GM19099 (cell line): ENCODE measurements around the gene TMEM116.

Experiments used
- POLR2A ChIP-seq: IDR thresholded peaks from 3 replicates; pipeline ENCODE4 v1.6.1; 2011; ENCODE audit warnings: low read depth; ENCODE audit not compliant: insufficient read length; ENCODE audit errors: extremely low read depth

Gene TMEM116

DNA sequence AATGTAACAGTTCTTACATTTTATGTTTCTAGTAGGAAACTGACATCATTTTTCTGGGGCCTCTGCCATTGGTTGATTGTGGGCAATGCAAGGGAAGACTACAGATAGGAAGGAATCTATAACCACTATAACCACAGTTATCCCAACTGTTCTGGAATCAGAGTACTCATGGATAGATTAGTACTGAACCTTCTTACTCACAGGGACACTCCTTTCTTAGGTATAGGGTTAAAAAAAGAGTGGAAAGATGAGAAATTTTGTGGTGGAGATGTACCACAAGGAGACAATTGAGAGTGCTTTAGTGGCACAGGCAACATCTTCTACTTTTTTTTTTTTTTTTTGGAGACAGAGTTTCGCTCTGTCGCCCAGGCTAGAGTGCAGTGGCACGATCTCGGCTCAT lies 21.0 kb downstream of the TMEM116 start:
- TF ChIP-seq POLR2A: no peak

- no peak for TF ChIP-seq POLR2A
These were observed 21.4 kb downstream of the TMEM116 start for GRCh38 chr12:111991535-111991934.

- no peak for TF ChIP-seq POLR2A
These were observed 28.1 kb downstream of the TMEM116 start for GRCh38 chr12:111984820-111985219.

- no peak for TF ChIP-seq POLR2A
These were observed 31.0 kb downstream of the TMEM116 start for GRCh38 chr12:111981987-111982386.

- TF ChIP-seq POLR2A: no peak
These were observed 32.4 kb downstream of the TMEM116 start for GRCh38 chr12:111980598-111980997.

GRCh38 chr12:111978545-111978944 lies 34.4 kb downstream of the TMEM116 start:
- TF ChIP-seq POLR2A: no peak

DNA sequence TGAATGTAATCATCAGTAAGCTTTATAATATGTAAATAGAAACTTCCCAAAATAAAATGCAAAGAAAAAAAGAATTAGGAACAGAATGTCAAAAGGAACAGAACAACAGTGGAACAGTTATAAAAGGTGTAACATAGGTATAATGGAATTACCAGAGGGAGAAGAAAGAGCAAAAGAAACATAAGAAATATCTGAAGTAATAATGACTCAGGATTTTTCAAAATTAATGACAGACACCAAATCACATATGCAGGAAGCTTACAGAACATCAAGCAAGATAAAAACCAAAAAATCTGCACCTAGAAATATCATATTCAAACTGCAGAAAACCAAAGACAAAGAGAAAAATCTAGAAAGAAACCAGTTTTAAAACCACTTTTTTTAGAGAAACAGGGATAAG lies 36.1 kb downstream of the TMEM116 start:
- TF ChIP-seq POLR2A: no peak

DNA sequence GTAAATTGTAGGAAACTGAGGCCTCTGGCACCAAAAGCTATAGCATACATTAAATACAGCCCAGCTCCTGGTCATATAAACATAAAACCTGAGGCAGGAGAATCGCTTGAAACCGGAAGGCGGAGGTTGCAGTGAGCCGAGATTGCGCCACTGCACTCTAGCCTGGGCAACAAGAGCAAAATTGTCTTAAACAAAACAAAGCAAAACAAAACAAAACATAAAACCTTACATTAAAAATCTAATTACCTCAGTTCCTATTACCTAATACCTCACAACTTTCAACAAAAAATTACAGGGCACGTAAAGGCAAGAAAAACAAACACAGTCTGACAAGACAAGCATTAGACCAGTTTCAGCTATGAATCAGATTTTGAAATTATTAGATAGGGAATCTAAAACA lies 36.7 kb downstream of the TMEM116 start:
- no peak for TF ChIP-seq POLR2A

- no peak for TF ChIP-seq POLR2A
These were observed 37.6 kb downstream of the TMEM116 start for GRCh38 chr12:111975161-111975931.

DNA sequence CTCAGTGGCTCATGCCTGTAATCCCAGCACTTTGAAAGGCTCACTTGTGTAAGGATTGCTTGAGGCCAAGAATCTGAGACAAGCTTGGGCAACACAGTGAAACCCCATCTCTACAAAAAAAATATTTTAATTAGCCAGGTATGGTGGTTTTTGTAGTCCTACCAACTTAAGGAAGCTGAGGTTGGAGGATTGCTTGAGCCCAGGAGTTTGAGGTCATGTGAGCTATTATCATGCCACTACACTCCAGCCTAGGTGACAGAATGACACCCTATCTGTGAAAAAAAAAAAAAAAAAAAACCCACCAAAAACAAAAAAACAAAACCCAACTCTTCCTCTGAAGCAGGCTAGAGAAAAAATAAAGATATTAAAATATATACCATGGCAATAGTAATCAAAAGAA lies 41.2 kb downstream of the TMEM116 start:
- no peak for TF ChIP-seq POLR2A

- TF ChIP-seq POLR2A: no peak
These were observed 48.0 kb downstream of the TMEM116 start for GRCh38 chr12:111964935-111965334.

GRCh38 chr12:111954969-111955368 lies 58.0 kb downstream of the TMEM116 start:
- TF ChIP-seq POLR2A: no peak

GRCh38 chr12:111953455-111953854 lies 59.5 kb downstream of the TMEM116 start:
- TF ChIP-seq POLR2A: no peak

GRCh38 chr12:111943929-111944328 lies 69.0 kb downstream of the TMEM116 start:
- TF ChIP-seq POLR2A: no peak

- no peak for TF ChIP-seq POLR2A
These were observed 70.4 kb downstream of the TMEM116 start for GRCh38 chr12:111942557-111942956.

DNA sequence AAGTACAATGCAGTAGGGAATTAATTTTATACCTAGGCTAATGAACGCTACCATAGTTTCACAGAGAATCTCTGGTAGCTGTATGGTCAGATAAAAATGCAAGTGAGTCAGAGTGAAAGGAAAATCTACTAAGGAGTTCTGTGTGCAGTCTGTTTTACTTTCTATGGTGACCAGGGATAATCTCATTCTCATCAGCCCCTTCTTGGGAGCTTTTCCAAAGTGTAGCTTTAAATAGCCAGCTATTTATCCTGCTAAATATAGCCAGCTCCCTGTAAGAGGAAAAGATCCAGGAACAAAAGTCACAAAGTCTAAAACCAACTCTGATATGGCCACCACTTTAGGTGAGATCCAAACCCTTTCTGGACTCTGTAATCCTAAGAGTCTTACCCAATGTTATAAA lies 75.5 kb downstream of the TMEM116 start:
- no peak for TF ChIP-seq POLR2A

- no peak for TF ChIP-seq POLR2A
These were observed 76.1 kb downstream of the TMEM116 start for GRCh38 chr12:111936869-111937268.
